GM19397 (cell line): Measurements from ENCODE around the gene CD86.
A peak's percentile ranks its signal among the peaks of the same experiment; 100 is the strongest.

ENCODE experiments used
- ATAC-seq: cut with Tn5 transposase; IDR thresholded peaks from one replicate; pipeline ENCODE4 v1.9.1; 2021; ENCODE audit warnings: mild to moderate bottlenecking, moderate library complexity; ENCODE audit not compliant: unreplicated experiment

CD86 gene

DNA sequence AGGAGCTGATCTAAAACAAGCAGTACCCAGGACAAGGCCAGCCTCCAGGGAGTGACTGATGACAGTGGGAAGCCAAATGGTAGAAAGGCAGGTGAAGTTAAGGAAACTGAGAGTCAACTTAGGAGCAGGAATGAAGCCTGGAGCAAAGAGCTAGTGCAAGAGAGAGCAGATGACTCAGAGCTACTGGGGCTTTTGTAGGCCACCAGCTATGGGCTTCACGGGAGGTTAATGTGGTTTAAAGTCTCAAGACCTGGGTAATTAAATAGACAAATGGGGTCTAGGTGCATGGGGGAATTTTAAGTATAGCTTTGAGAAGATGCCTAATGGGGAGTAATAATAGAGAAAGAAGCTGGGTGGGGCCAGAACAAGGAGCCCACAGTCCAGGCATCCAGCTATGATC is 3.1 kb downstream of the CD86 start:
- no peak for ATAC-seq

DNA sequence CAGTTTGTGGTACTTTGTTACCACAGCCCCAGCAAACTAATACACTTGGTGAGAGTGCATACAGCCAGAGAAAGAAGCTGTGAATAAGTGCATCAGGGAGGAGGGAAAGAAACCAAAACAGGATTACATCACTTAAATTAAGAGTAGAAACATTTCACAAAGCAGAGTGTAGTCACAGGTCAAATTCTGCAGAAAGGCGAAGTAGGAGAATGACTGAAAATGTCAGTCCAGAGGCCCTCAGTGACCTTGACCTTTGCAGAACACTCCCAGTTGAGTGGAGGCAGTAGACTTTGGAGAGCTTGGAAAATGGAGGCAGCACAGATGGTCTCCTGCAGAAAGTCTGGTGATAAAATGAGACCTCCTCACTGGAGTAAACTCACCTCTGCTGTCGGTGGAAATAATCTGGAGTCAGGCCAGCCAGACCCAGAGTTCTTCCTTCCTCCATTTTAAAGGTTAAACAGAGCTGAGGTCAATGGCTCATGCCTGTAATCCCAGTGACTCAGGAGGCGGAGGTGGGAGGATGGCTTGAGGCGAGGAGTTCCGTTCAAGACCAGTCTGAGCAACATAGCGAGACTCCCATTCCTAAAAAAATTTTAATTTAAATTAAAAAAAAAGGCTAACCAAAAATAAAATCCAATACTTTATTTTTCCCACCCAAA is 5.0 kb downstream of the CD86 start:
- no peak for ATAC-seq

DNA sequence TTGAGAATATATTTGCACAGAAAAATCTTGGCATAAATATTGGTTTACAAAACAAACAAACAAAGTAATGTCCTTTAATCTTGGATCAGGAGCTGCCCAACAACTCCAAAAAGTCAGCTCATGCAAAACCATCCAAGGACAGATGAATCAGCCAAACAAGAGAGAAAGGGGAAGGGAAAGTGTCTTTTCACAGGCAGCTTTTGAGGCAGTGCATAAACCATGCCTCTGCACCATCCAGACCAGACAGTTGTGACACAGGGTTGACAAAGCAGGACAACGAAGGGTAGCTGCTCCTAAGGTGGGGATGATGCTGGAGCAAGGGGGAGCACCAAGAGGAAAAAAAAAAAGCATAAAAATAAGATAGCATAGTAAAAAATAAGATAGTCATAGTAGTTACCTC is 8.7 kb downstream of the CD86 start:
- no peak for ATAC-seq

- no peak for ATAC-seq
Measured at GRCh38 chr3:122064326-122064725, 9.2 kb downstream of the CD86 start.

DNA sequence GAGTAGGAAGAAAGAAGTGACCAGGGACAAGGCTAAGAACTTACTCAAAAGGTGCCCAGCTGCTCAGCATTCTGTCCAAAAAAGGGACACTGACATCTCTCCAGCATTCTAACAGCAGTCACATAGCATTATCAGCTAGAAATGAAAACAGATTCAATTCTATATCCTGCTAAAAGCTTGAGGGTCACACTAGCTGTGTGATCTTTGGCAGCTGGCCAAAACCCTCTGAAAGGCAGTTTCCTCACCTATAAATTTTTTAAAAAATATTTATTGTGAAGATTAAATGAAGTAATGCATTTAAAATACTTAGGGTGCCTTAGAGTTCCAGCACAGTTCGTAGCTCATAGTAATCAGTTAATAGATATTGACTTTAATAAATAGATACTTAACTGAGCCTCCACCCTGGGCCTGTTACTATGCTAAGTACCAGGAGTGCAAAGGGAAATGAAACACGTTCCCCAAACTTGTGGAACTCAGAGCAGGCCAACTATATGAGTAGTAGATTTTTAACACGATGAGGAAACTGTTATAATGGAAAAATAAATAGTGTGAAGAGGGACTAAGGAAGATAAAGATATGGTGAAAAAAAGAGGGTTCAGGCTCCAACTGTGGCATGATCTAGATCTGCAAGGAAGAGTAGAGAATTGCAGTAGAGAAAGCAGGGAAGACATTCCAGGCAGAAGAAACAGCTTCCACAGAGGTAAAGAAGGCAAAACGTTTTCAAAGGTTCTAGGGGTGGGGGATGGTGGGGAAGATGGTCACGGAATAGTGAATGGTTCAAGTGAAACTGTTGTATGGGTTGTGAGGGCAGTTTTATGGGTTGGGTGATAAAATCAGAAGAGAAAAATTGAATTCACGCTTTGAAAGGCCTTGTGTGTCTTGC is 11.4 kb downstream of the CD86 start:
- ATAC-seq = no peak

GRCh38 chr3:122067214-122067550 is 12.0 kb downstream of the CD86 start:
- ATAC-seq = peak; percentile 64

GRCh38 chr3:122067588-122068240 is 12.6 kb downstream of the CD86 start:
- ATAC-seq = peak; percentile 36

DNA sequence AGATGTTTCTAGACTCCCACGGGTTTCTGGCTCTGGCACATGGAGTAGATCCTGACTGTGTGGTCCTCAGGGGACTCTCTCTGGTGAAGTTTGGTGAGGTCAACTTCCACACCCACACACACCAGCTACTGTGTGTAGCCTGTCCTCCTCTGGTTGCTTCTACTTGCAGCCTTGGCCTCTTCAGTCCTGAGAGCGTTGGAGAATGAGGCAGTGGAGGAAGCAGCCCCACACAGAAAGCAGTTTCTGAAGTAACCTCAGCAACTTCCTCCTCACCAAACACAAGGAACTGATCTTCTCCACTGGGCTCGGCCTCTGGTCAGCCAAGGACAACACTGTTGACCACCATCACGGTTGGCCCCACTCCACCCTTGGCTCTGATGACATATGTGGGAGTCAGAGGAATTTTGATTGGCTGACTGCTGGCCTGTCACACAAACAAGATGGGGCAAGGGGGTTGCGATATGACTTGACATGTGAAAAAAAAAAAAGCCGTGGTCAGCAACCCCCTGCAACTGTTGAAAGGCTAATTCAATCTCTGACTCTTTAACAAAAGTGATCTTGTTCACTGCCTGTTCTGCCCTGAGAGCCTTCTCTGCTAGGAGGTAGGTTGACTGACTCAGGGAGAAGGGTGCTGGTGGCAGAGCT is 19.6 kb downstream of the CD86 start:
- ATAC-seq = peak; percentile 48

DNA sequence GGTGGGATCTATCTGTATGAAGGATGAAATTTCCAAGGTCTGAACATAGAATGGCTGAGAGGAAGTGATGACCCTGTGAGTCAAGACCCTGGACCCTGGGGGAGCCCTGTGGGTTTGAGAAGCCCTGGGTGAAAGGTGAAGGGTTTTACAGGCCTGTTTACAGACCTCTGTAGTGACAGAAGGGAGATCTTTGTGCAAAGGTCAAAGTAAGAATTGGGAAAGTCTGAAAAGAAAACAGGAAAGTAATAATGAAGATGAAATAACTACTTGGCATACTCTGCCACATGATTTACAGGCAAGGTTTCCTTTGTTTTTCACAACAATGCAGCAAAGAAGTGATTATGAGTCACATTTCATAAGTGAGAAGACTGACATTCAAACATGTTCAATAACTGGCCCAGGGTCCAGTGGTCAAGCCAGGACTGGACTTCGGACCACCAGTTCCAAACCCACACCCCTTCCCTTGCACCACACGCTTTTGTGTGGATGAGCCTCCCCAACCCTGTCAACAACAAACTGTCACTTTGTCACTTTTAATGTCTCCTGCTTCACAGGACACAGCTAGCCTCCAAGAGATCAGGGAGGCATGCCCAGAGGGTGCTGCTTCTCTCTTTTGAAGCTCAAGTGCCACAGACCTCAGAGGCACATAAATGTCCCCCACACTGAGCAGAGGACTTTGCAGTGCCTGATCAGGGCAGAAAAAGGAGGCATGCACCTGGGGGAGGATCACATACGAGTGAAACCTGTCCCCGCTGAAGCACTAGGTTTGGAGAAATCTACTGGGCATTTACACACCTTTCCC is 21.5 kb downstream of the CD86 start:
- ATAC-seq = peak; percentile 7

DNA sequence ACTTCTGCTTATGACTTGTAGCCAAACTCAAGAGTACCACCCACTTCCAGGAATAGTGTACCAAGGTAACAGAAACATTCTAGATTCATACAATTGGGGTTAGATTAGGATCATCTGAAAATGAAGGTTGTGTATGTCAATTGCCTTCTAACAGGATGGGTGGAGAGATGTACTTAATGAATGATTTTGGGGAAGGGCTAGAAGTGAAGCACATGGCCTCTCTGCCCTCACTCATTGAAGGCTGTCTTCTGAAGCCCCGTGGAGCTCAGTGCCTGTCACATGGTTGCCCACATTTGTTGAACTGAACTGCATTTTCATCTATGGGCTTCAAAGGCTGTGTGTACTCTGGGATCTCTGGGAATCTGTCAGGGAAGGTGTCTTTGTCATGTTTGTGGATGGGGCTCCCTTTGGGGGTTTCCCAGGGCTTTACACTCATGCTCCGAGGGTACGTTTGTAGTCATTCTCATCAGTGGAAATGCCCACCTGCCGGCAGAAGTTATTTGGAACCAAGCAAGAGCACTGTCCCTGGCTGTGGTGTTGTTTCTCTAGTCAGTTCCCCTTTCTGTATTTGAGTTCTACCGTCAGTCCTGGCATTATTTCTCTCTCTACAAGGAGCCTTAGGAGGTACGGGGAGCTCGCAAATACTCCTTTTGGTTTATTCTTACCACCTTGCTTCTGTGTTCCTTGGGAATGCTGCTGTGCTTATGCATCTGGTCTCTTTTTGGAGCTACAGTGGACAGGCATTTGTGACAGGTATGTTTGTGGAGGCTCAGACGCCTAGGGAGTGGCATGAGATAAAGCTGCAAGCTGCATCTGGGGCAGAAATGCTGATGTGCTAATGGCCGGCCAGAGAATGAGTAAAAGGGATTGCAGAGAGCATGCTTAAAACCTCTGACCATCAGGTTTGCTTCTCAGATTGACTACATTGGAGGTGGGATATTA is 22.4 kb downstream of the CD86 start:
- peak; percentile 41 for ATAC-seq

DNA sequence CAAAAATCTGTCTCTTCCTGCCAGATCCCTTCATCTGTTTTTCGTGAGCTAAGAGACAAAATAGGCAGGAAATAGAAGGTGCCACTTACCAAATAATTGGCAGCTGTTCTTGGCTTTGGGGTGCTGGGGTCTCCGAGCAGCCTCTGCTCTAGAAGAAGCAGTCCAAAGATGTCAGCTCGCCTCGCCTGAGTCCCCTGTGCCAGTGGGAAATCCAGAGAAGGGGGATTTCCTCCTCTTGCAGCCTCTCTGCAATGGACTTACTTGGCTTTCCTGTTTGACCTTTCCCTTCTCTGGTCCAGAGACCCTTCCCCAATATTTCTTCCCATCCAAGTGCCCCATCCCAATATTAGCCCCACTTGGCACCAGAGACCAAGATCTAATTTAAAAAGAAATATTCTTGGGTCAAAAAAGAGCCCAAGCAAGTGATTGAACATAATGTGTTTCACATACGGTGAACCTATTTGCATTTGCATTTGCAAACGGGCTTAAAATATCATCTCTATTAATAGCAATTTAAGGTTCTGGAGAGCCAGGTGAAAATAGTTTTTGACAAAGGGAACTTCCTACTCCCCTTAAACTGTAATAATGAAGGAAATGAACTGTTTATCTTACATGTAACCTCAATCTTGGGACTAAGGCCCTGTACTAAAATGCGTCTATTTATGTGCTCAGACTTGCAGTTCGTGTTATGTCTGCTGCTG is 23.2 kb downstream of the CD86 start:
- no peak for ATAC-seq

- ATAC-seq = no peak
Measured at GRCh38 chr3:122079524-122080206, 24.5 kb downstream of the CD86 start.

GRCh38 chr3:122080207-122080587 is 25.0 kb downstream of the CD86 start:
- no peak for ATAC-seq

DNA sequence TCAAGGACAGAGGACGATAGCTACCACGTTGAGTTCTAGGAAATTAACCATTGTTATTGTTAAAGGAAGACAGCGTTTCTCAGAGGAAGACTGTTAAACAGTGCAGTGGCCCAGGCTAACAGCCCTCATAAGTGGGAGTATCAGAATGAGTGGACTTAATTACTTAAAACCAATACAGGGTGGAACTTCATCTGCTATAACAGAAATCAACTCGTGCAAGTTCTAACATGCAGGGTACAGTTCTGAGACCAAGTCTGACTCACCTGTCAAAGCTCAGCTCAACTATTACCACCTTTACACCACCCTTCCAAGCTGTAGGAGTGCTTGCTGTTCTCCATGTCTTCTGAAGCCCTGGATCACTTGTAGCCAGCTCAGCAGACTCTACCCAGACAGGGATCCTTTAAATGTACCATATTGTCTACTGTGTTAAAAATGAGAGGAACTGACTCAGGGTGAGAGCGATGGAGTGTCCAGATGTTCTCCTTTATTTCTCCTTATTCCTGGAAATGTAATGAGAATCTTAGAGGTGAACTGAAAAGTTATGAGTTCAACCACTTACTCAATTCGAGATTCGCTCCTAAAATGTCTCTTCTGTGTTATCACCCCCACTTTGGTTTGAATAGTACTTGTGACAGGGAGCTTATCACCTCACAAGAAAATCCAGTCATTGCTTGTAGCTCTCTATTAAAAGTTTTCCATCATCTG is 26.5 kb downstream of the CD86 start:
- no peak for ATAC-seq

GRCh38 chr3:122082357-122082756 is 27.2 kb downstream of the CD86 start:
- no peak for ATAC-seq

GRCh38 chr3:122084799-122085198 is 29.6 kb downstream of the CD86 start:
- ATAC-seq = no peak

DNA sequence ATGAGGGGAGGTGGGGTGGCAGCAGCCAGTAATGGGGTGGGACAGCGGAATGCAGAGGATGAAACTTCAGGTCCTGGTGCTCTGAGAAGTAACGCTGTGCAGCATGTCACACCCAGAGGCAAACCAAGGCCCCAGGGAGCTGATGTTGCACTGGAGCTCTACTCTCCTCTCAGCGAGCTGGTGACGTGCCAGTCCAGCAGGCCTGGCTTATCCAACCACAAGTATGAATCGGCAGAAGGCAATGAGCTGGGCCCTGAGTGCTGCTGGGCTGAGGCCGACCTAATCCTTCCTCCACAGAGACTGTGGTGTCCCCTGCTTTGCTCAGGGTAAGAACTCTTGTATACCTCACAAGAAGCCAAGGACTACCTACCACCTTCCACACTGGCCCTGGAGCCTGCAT is 30.5 kb downstream of the CD86 start:
- ATAC-seq = no peak

- ATAC-seq = no peak
Measured at GRCh38 chr3:122088531-122088930, 33.4 kb downstream of the CD86 start.
